GM19043 (cell line): ENCODE data around the gene NOTCH2.

Experiments
- ATAC-seq: cut with Tn5 transposase; IDR thresholded peaks from one replicate; pipeline ENCODE4 v1.9.1; 2021; ENCODE audit warnings: low read depth; ENCODE audit not compliant: unreplicated experiment

NOTCH2 gene

DNA sequence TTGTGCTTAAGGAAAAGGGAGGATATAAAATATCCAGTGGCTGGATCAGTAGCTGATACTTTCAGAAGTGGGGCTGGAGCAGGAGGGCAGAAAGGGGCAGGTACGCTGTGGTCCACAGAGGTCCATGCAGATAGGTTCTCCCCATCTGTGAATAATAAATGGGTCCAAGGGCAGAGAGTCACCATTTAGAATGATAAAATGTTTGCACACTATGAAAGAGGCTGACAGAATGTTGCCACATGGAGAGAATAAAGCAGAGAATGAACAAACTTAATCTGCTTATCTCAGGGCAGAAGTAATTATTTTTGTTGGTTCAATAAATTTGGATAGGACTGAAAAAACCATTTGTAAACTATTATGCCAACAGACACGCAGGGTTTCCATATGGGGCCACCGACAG is 156.5 kb downstream of the NOTCH2 start:
- ATAC-seq, result no peak

DNA sequence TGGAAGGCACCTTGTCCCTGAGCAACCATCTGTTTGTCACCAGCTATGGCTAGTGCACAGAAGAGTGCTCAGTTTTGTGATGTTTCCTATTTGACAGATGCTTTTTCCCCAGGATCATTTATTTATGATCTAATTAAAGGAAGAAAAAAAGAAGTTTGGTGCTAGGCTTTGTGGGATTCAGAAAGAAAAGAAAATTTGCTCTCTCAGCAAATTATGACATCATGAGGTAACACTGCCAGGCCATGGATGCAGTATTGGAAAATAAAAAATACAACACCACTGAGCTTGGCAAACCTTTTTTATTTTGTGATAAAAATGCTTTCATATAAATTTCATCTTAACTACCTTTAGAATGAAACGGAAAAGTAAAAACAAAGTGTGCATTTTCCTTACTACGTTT is 157.7 kb downstream of the NOTCH2 start:
- no peak for ATAC-seq

DNA sequence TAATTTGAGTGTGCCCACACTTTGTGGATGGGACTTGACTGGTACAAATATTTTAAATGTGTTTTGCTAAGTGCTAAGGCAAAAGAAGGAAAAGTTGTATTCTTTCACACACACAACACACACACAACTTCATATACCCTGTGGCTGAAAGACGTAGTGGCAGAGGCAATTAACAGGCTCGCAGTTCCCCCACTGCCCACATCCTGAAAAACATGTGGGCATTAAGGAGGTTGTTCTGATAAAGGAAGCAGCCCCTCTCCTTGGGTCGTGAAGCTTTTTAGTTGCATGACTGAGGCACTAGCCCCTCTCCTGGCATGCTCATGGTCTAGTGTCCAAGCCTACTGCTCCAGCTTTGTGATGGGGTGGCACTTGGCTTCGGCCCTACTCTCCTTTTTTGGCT is 158.8 kb downstream of the NOTCH2 start:
- no peak for ATAC-seq

- ATAC-seq, result no peak
These were observed 159.4 kb downstream of the NOTCH2 start for GRCh38 chr1:119909890-119910596.

- ATAC-seq, result no peak
These were observed 160.8 kb downstream of the NOTCH2 start for GRCh38 chr1:119908661-119909060.

GRCh38 chr1:119906927-119907652 is 162.4 kb downstream of the NOTCH2 start:
- ATAC-seq, result no peak

DNA sequence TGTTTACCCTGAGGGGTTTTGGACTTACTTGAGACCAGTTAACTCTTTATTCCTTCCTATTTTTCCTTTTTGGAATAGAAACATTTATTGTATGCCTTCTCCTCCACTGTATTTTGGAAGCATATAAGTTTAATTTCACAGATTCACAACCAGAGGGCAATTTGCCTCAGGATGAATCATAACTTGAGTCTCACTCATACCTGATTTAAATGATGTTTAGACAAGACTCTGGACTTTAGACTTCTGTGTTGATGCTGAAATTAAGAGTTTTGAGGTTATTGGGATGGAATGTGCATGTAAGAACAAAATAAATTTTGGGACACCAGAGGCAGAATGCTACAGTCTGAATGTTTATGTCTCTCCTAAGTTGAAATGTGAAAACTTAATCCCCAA is 166.0 kb downstream of the NOTCH2 start:
- ATAC-seq, result no peak

GRCh38 chr1:119902775-119903442 is 166.6 kb downstream of the NOTCH2 start:
- no peak for ATAC-seq

DNA sequence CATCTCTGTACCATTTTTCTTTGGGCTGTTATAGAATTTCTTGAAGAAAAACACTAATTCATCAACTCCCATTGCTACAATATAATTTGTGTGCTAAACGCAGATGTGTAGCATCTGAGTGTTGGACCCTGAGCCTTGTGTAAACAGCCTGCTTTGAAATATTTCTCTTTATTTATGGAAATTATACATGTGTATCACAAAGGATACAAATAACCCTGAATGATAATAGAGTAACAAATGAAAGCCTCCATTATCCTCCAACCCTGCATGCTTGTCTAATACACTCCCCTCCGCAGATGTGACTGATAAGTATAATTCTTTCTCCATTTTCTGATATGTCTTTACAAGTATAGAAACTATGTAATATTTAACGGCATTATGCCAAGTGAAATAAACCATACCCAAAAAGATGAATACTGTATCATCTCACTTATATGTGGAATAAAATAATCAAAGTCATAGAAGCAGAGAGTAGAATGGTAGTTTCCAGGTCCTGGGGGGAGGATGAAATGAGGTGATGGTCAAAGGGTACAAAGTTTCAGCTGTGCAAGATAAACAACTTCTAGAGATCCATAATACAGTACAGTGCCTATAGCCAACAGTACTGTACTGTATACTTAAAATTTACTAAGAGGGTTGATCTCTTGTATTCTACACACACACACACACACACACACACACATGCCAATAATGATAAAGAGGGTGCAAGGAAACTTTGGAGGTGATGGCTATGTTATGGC is 170.3 kb downstream of the NOTCH2 start:
- no peak for ATAC-seq

DNA sequence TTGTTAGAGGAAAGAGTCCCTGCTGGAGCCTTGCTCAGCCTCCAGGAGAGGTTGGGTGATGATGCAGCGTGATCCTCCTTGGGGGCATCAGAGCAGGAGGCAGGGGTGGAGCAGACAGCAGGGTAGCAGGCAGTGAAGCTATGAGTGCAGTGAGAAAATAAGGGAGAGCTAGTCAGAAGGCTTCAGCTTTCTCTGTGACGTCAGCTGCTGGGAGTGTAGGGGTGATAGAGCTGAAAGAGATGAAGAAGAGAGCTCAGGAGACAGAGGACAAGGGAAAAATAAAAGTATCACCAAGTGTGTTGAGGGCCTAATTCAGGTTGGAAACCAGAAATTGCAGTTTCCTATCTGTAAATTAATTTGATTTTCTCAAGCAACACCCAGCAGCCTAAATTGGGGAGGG is 170.9 kb downstream of the NOTCH2 start:
- no peak for ATAC-seq

- no peak for ATAC-seq
These were observed 173.2 kb downstream of the NOTCH2 start, which contains the start of gene ADAM30 for GRCh38 chr1:119896303-119896702. Gene ADAM30, minus strand, starts transcription at chr1:119896515. Its CDS starts 179 bp downstream, at chr1:119896336.

GRCh38 chr1:119895102-119895501 is 174.4 kb downstream of the NOTCH2 start:
- no peak for ATAC-seq

DNA sequence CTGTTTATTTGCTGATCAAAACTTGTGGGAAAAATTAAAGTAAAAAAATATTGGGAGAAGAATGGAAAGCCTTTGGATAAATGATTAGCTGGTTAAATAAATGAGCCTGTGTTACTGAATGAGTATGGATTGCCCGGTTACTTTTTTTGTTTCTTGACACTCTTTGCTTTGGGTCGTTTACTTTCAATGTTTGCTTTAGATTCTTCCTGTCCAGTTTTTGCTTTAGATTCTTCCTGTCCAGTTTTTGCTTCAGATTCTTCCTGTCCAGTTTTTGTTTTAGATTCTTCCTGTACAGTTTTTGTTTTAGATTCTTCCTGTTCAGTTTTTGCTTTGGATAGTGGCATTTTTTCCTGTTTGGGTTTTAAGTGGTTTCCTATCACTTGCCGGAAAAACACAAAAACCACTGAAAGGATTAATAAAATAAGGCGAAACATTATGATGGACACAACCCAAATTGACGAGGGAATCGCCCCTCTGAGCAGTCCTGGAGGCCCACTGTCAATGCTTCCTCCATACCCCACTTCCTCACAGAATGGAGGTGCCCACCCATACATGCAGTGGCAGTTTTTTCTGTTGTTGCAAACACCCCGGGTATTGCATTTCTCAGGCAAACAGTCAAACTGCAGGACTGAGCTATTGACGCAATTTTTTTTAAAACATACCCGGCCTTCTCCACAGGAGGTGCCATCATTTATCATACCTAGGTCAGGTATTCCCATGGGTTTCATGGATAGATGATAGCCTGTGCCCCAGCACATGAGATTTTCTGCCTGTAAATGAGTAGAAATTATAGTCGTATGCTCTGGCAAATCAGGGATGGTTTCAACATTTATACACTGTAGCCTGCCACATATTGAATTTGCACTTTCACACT is 175.4 kb downstream of the NOTCH2 start:
- no peak for ATAC-seq

GRCh38 chr1:119893238-119893791 is 176.1 kb downstream of the NOTCH2 start:
- ATAC-seq, result no peak

- ATAC-seq, result no peak
These were observed 178.1 kb downstream of the NOTCH2 start for GRCh38 chr1:119891386-119891785.

- no peak for ATAC-seq
These were observed 181.0 kb downstream of the NOTCH2 start for GRCh38 chr1:119888476-119888875.

GRCh38 chr1:119887427-119887826 is 182.0 kb downstream of the NOTCH2 start:
- no peak for ATAC-seq

GRCh38 chr1:119885903-119886783 is 183.3 kb downstream of the NOTCH2 start:
- ATAC-seq, result no peak

- ATAC-seq, result no peak
These were observed 184.8 kb downstream of the NOTCH2 start for GRCh38 chr1:119884711-119885110.
